Psoas muscle (tissue), 8 donors: Measurements from ENCODE around the gene RAB4A. TPM values are rescaled to one million over a fixed set of nuclear protein-coding genes. Genes with fewer than 3 reads are reported as not detected.

Source experiments
- ATAC-seq, 4 donors: fragments of 200-7000 bp; cut with Tn5 transposase; one replicate each; pipeline ENCODE4 v1.9.1; 2020; ENCODE audit warnings: moderate library complexity in 3 of 4, mild to moderate bottlenecking in 2 of 4
- DNase-seq, 2 donors: peaks; one replicate each; pipeline ENCODE4 v3.0.0-alpha.2; 2020
- H3K27ac ChIP-seq: fragments of 200-600 bp; one replicate; pipeline ENCODE4 v1.8.0; 2022
- H3K27me3 ChIP-seq, 3 donors: fragments of 200-600 bp in 1 of 3; one replicate each; pipeline versions ENCODE4 v1.6.1 to v1.8.0; 2013 to 2022; ENCODE audit warnings: low read length in 2 of 3, mild to moderate bottlenecking in 2 of 3, moderate library complexity in 1 of 3; ENCODE audit not compliant: insufficient read depth in 3 of 3
- H3K36me3 ChIP-seq, 2 donors: fragments of 200-600 bp in 1 of 2; one replicate each; pipeline versions ENCODE4 v1.6.1 to v1.8.0; 2013 to 2022; ENCODE audit warnings: low read depth in 1 of 2, mild to moderate bottlenecking in 1 of 2, moderate library complexity in 1 of 2; ENCODE audit not compliant: insufficient read depth in 1 of 2
- H3K4me1 ChIP-seq: fragments of 200-600 bp; one replicate; pipeline ENCODE4 v1.8.0; 2022
- H3K4me3 ChIP-seq: fragments of 200-600 bp; one replicate; pipeline ENCODE4 v1.8.0; 2022; ENCODE audit warnings: mild to moderate bottlenecking
- H3K9me3 ChIP-seq: fragments of 200-600 bp; one replicate; pipeline ENCODE4 v1.8.0; 2022
- CTCF ChIP-seq: fragments of 200-600 bp; IDR thresholded peaks from one replicate; pipeline ENCODE4 v1.8.0; 2022; ENCODE audit warnings: antibody characterized with exemption
- WGBS, 3 donors: extraction: QIAGEN DNeasy Blood & Tissue Kit; methylation state at CpG; one replicate each; pipeline versions ENCODE4 v1.1.6 to v1.1.7; 2013; 5-methylcytosine and 5-hydroxymethylcytosine counted together
- intact Hi-C, 2 donors: fragments of 100-400 bp; cut with DNase I; formaldehyde crosslinking; loops; one replicate each; pipeline versions ENCODE4 v1.11.0 to v1.14.2; 2022
- polyA plus RNA-seq, 3 donors: library from polyadenylated mRNA; stranded (reverse); fragments of 200-250 nt; gene quantifications; one replicate each; pipeline ENCODE4 v1.2.3, GENCODE V29; 2013
- total RNA-seq, 4 donors: library from RNA; stranded (reverse); fragmentation: NEBNext Ultra II Directional in 2 of 4; extraction: Animal tissue kit (Norgen Biotek cat#: 25700) in 2 of 4; gene quantifications; one replicate each; pipeline versions ENCODE4 v1.2.1 to v1.2.4, GENCODE V29; 2021 to 2023
- donor health status: healthy with polysubstance abuse.
- donor health status: DM: no; HTN: no; CAD: no; lungs with moderate emphysema.
- donor health status: Bipolar disorder and iron deficiency.
- donor health status: healthy.
- donor health status: DM: yes; HTN: yes; CAD: no.
- donor health status: DM: no; HTN: no; CAD: no.
- donor health status: DM: no; HTN: no; CAD: no.
- donor health status: DM: yes; HTN: yes; CAD: no.

The RAB4A gene
- total and polyA plus RNA-seq, 7 donors, result 25.2 to 67.4 (median 52.4) TPM

- TF ChIP-seq CTCF, result no peak
- peaks cover 17% of the 10 kb centered on the region for H3K4me1 ChIP-seq
- H3K27ac ChIP-seq, result peak overlapping the region; percentile 72
- intact Hi-C loops, result loop anchor here in 1 of 2 donors (5.0 kb wide), 1 partner anchor 494 kb away; the partner anchor contains the start of gene RHOU
- H3K9me3 ChIP-seq, result no peaks in the 10 kb centered on the region
- 47 to 57% (median 52%) methylated on average over 9 of the region's 9 CpGs for WGBS, 3 donors
- no peaks in the 10 kb centered on the region for H3K36me3 ChIP-seq
- no peak overlapping the region for H3K4me3 ChIP-seq
- DNase-seq (no peak), ATAC-seq (no peak)
- no peaks in the 10 kb centered on the region for H3K27me3 ChIP-seq
These were observed 39.8 kb upstream of the RAB4A start for GRCh38 chr1:229230893-229231753.

- H3K9me3 ChIP-seq, result no peaks in the 10 kb centered on the region
- H3K36me3 ChIP-seq, result no peaks in the 10 kb centered on the region
- ATAC-seq (no peak), DNase-seq (no peak)
- no peak overlapping the region for H3K4me3 ChIP-seq
- TF ChIP-seq CTCF, result no peak
- no peaks in the 10 kb centered on the region for H3K27me3 ChIP-seq
- no peak overlapping the region for H3K27ac ChIP-seq
- peaks cover 17% of the 10 kb centered on the region for H3K4me1 ChIP-seq
- 69 to 85% (median 77%) methylated on average over 3 of the region's 3 CpGs for whole genome bisulfite sequencing, 3 donors
- intact Hi-C loops, result loop anchor here in 1 of 2 donors (5.0 kb wide), 1 partner anchor 494 kb away; the partner anchor contains the start of gene RHOU
These were observed 39.2 kb upstream of the RAB4A start for GRCh38 chr1:229231754-229232119.

GRCh38 chr1:229234870-229235472, 35.9 kb upstream of the RAB4A start:
- no peaks in the 10 kb centered on the region for H3K9me3 ChIP-seq
- no peak overlapping the region for H3K27ac ChIP-seq
- peaks cover 16% of the 10 kb centered on the region for H3K4me1 ChIP-seq
- no peak for ATAC-seq
- H3K4me3 ChIP-seq, result no peak overlapping the region
- no peak for DNase-seq
- WGBS, 3 donors, result 86 to 90% (median 89%) methylated on average over 13 of the region's 13 CpGs
- no peaks in the 10 kb centered on the region for H3K27me3 ChIP-seq
- TF ChIP-seq CTCF, result no peak
- H3K36me3 ChIP-seq, result no peaks in the 10 kb centered on the region
- intact Hi-C loops, result loop anchor here in 1 of 2 donors (5.0 kb wide), 1 partner anchor 498 kb away; the partner anchor contains the start of gene RHOU

GRCh38 chr1:229237320-229237719, 33.6 kb upstream of the RAB4A start:
- no peak for ATAC-seq
- Histone ChIP-seq H3K27ac (no peak overlapping the region), H3K4me1 (no peaks in the 10 kb centered on the region), H3K27me3 (no peaks in the 10 kb centered on the region), H3K9me3 (no peaks in the 10 kb centered on the region), H3K36me3 (no peaks in the 10 kb centered on the region), H3K4me3 (no peak overlapping the region)
- 41 to 84% (median 66%) methylated on average over 2 of the region's 2 CpGs for WGBS, 3 donors
- no peak for TF ChIP-seq CTCF
- no peak for DNase-seq
- intact Hi-C loops, result no loop called here
